C4-2B (cell line): ENCODE results near the gene ENDOV.

Source experiments
- CTCF ChIP-seq: fragments of 450-650 bp; conservative IDR thresholded peaks from 2 replicates; pipeline ENCODE4 v1.5.1; 2017; ENCODE audit warnings: mild to moderate bottlenecking
- ZFX ChIP-seq: fragments of 450-650 bp; IDR thresholded peaks from 2 replicates; pipeline ENCODE4 v1.6.1; 2017

GRCh38 chr17:80427366-80428282 lies 12.7 kb downstream of the ENDOV start:
- no peak for TF ChIP-seq CTCF
- no peak for TF ChIP-seq ZFX
